ENCODE results near the gene FRMPD4. TPM values are rescaled to one million over a fixed set of nuclear protein-coding genes. Genes with fewer than 3 reads are reported as not detected.

Gene FRMPD4
- total RNA-seq, 1 donor from 2014 or later = 0.54 TPM

DNA sequence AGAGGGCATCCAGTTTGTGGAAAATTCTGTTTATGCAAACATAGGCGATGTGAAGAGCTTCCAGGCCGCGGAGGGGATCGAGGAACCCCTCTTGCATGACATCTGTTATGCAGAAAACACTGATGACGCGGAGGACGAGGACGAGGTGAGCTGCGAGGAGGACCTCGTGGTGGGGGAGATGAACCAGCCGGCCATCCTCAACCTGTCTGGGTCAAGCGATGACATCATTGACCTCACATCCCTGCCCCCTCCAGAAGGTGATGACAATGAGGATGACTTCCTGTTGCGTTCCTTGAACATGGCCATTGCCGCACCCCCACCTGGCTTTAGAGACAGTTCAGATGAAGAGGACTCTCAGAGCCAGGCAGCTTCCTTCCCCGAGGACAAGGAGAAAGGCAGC, 578.3 kb downstream of the FRMPD4 start:
- Mint-ChIP-seq H3K4me1 (ENCODE audit: low read depth, unreplicated experiment) (no peaks in the 10 kb centered on the region), H3K27ac (ENCODE audit: unreplicated experiment) (no peak overlapping the region), H3K27me3 (ENCODE audit: low read depth, unreplicated experiment) (peaks cover 2% of the 10 kb centered on the region), H3K4me3 (ENCODE audit: unreplicated experiment) (no peak overlapping the region), H3K9me3 (ENCODE audit: unreplicated experiment) (peaks cover 3% of the 10 kb centered on the region), H3K36me3 (ENCODE audit: low read depth, unreplicated experiment) (no peaks in the 10 kb centered on the region)
- no peaks in the 10 kb centered on the region for H3K79me2 ChIP-seq (ENCODE audit: insufficient read depth, low read length)
- H4K20me1 ChIP-seq (ENCODE audit: insufficient read depth, low read length) = no peaks in the 10 kb centered on the region
- H3K9ac ChIP-seq (ENCODE audit: low read length) = no peak overlapping the region
- H3K27me3 ChIP-seq (ENCODE audit: insufficient read depth, low read length) = no peaks in the 10 kb centered on the region
- DNase-seq (ENCODE audit: low read depth) (no peak), FAIRE-seq (no peak)
- H3K36me3 ChIP-seq (ENCODE audit: insufficient read depth, low read length) = no peaks in the 10 kb centered on the region
- no peaks in the 10 kb centered on the region for H3K9me3 ChIP-seq (ENCODE audit: insufficient read depth, low read depth, low read length)
- no peaks in the 10 kb centered on the region for H3K4me1 ChIP-seq (ENCODE audit: insufficient read depth, low read length)
- H2AFZ ChIP-seq (ENCODE audit: low read depth, low read length) = no peak overlapping the region
- H3K27ac ChIP-seq (ENCODE audit: low read depth, low read length) = no peak overlapping the region
- H3K4me3 ChIP-seq (ENCODE audit: insufficient read depth, low read depth, low read length) = no peak overlapping the region
- no peak overlapping the region for H3K4me2 ChIP-seq (ENCODE audit: low read length)
- TF ChIP-seq, protein P1, sequence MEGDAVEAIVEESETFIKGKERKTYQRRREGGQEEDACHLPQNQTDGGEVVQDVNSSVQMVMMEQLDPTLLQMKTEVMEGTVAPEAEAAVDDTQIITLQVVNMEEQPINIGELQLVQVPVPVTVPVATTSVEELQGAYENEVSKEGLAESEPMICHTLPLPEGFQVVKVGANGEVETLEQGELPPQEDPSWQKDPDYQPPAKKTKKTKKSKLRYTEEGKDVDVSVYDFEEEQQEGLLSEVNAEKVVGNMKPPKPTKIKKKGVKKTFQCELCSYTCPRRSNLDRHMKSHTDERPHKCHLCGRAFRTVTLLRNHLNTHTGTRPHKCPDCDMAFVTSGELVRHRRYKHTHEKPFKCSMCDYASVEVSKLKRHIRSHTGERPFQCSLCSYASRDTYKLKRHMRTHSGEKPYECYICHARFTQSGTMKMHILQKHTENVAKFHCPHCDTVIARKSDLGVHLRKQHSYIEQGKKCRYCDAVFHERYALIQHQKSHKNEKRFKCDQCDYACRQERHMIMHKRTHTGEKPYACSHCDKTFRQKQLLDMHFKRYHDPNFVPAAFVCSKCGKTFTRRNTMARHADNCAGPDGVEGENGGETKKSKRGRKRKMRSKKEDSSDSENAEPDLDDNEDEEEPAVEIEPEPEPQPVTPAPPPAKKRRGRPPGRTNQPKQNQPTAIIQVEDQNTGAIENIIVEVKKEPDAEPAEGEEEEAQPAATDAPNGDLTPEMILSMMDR (IDR thresholded peaks at IDR 0.05; ENCODE audit: insufficient read depth, low read depth, low read length) = no peak
- TF ChIP-seq EZH2 (IDR thresholded peaks at IDR 0.05; ENCODE audit: insufficient read depth, low read length) = no peak

DNA sequence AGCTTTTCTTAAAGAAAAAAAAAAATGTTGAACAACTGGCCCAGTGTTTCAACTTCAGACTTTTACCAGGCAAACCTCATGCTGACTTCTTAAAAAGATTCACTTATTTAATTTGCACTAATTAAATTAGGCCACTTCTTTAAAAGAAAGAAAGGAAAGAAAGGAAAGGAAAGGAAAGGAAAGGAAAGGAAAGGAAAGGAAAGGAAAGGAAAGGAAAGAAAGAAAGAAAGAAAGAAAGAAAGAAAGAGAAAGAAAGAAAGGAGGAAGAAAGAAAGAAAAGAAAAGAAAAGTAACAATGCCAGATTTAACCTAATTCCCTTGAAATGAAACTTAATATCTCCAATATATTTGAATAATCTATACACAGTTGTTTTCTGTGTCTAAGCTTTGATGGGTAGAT, 581.6 kb downstream of the FRMPD4 start:
- Histone ChIP-seq H3K4me3 (ENCODE audit: insufficient read depth, low read depth, low read length) (no peak overlapping the region), H3K9ac (ENCODE audit: low read length) (no peak overlapping the region), H4K20me1 (ENCODE audit: insufficient read depth, low read length) (no peaks in the 10 kb centered on the region), H3K27ac (ENCODE audit: low read depth, low read length) (no peak overlapping the region), H3K36me3 (ENCODE audit: insufficient read depth, low read length) (no peaks in the 10 kb centered on the region), H3K4me2 (ENCODE audit: low read length) (no peak overlapping the region), H3K27me3 (ENCODE audit: insufficient read depth, low read length) (no peaks in the 10 kb centered on the region), H3K79me2 (ENCODE audit: insufficient read depth, low read length) (no peaks in the 10 kb centered on the region), H3K9me3 (ENCODE audit: insufficient read depth, low read depth, low read length) (no peaks in the 10 kb centered on the region), H2AFZ (ENCODE audit: low read depth, low read length) (no peak overlapping the region), H3K4me1 (ENCODE audit: insufficient read depth, low read length) (no peaks in the 10 kb centered on the region)
- no peak for FAIRE-seq
- Mint-ChIP-seq H3K9me3 (ENCODE audit: unreplicated experiment) (peaks cover 3% of the 10 kb centered on the region), H3K27me3 (ENCODE audit: low read depth, unreplicated experiment) (peaks cover 2% of the 10 kb centered on the region), H3K36me3 (ENCODE audit: low read depth, unreplicated experiment) (no peaks in the 10 kb centered on the region), H3K27ac (ENCODE audit: unreplicated experiment) (no peak overlapping the region), H3K4me3 (ENCODE audit: unreplicated experiment) (no peak overlapping the region), H3K4me1 (ENCODE audit: low read depth, unreplicated experiment) (no peaks in the 10 kb centered on the region)
- TF ChIP-seq, protein P1 (IDR thresholded peaks at IDR 0.05; ENCODE audit: insufficient read depth, low read depth, low read length) = no peak
- TF ChIP-seq EZH2 (IDR thresholded peaks at IDR 0.05; ENCODE audit: insufficient read depth, low read length) = no peak
- no peak for DNase-seq (ENCODE audit: low read depth)

DNA sequence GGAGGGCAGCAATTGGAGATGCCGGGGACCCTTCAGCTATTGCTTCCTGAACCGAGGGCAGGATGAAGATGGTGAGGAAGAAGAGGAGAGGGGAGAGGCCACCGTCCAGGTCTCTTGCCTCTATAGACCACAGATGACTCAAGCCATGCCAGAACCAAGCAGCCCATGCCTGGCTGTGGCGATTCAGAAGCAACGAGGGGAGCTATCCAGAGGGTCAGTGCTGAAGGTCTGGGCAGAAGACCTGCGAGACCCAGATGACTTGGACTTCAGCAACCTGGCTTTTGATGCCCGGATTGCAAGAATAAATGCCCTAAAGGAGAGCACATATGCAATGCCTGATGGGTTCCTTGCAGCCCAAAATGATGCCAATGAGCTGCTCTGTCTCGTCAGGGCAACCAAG, 582.8 kb downstream of the FRMPD4 start:
- Histone ChIP-seq H3K9ac (ENCODE audit: low read length) (no peak overlapping the region), H3K4me1 (ENCODE audit: insufficient read depth, low read length) (no peaks in the 10 kb centered on the region), H3K27me3 (ENCODE audit: insufficient read depth, low read length) (no peaks in the 10 kb centered on the region), H4K20me1 (ENCODE audit: insufficient read depth, low read length) (no peaks in the 10 kb centered on the region), H3K4me2 (ENCODE audit: low read length) (no peak overlapping the region), H3K36me3 (ENCODE audit: insufficient read depth, low read length) (no peaks in the 10 kb centered on the region), H2AFZ (ENCODE audit: low read depth, low read length) (no peak overlapping the region), H3K79me2 (ENCODE audit: insufficient read depth, low read length) (no peaks in the 10 kb centered on the region), H3K27ac (ENCODE audit: low read depth, low read length) (no peak overlapping the region), H3K9me3 (ENCODE audit: insufficient read depth, low read depth, low read length) (no peaks in the 10 kb centered on the region), H3K4me3 (ENCODE audit: insufficient read depth, low read depth, low read length) (no peak overlapping the region)
- FAIRE-seq (no peak), DNase-seq (ENCODE audit: low read depth) (no peak)
- Mint-ChIP-seq H3K36me3 (ENCODE audit: low read depth, unreplicated experiment) (no peaks in the 10 kb centered on the region), H3K27ac (ENCODE audit: unreplicated experiment) (no peak overlapping the region), H3K27me3 (ENCODE audit: low read depth, unreplicated experiment) (peaks cover 2% of the 10 kb centered on the region), H3K4me3 (ENCODE audit: unreplicated experiment) (no peak overlapping the region), H3K9me3 (ENCODE audit: unreplicated experiment) (peaks cover 3% of the 10 kb centered on the region), H3K4me1 (ENCODE audit: low read depth, unreplicated experiment) (no peaks in the 10 kb centered on the region)
- TF ChIP-seq, protein P1 (IDR thresholded peaks at IDR 0.05; ENCODE audit: insufficient read depth, low read depth, low read length) = no peak
- no peak for TF ChIP-seq EZH2 (IDR thresholded peaks at IDR 0.05; ENCODE audit: insufficient read depth, low read length)

All from astrocyte (in vitro differentiated cells and primary cell).